ENCODE results near the gene APOLD1.

The APOLD1 gene

DNA sequence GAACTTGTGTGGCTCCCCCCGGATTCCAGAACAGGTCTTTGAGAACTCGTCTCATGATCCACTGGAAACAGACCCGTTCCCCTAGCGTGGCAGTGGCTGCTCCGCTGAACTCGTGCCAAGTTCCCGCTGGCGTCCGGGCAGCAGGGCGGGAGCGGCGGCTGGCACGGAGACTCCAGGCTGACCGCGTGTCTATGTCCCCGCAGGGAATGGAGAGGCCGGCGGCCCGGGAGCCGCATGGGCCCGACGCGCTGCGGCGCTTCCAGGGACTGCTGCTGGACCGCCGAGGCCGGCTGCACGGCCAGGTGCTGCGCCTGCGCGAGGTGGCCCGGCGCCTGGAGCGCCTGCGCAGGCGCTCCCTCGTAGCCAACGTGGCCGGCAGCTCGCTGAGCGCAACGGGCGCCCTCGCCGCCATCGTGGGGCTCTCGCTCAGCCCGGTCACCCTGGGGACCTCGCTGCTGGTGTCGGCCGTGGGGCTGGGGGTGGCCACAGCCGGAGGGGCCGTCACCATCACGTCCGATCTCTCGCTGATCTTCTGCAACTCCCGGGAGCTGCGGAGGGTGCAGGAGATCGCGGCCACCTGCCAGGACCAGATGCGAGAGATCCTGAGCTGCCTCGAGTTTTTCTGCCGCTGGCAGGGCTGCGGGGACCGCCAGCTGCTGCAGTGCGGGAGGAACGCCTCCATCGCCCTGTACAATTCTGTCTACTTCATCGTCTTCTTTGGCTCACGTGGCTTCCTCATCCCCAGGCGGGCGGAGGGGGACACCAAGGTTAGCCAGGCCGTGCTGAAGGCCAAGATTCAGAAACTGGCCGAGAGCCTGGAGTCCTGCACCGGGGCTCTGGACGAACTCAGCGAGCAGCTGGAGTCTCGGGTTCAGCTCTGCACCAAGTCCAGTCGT lies 1.5 kb downstream of the APOLD1 start:
- H3K9me3 ChIP-seq (ENCODE audit: control insufficient read depth, insufficient read depth, low read depth, low read length) = no peaks in the 10 kb centered on the region
- H3K4me3 ChIP-seq (ENCODE audit: low read depth, low read length) = peak overlapping the region; percentile 73
- H3K4me1 ChIP-seq (ENCODE audit: control insufficient read depth, insufficient read depth, low read length) = peaks cover 33% of the 10 kb centered on the region
- peak overlapping the region; percentile 83 for H3K9ac ChIP-seq (ENCODE audit: low read length)
- no peaks in the 10 kb centered on the region for H3K36me3 ChIP-seq (ENCODE audit: control insufficient read depth, insufficient read depth, low read length)
- no peak overlapping the region for H3K27ac ChIP-seq (ENCODE audit: low read depth, low read length)
- H3K27me3 ChIP-seq (ENCODE audit: control insufficient read depth, insufficient read depth, low read length) = peaks cover 35% of the 10 kb centered on the region

DNA sequence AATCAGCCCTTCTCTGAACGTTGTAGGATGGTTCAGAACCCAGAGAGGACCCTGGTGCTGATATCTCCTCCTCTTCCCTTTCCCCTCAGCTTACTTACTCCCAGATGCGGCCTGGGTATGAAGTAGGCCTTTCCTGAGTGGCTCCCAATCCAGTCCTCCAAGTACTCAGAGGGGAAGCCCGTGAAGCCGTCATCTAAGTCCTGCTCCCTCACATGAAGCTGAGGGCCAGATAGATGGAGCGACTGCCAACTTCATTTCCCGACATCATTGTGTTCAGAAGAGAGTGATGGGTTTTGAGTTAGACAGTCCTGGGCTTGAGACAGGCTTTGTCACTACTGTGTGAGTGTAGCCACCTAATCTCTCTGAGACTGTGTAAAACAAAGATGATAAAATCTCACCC lies 2.7 kb downstream of the APOLD1 start:
- no peak overlapping the region for H3K4me3 ChIP-seq (ENCODE audit: low read depth, low read length)
- H3K9ac ChIP-seq (ENCODE audit: low read length) = no peak overlapping the region
- H3K27ac ChIP-seq (ENCODE audit: low read depth, low read length) = no peak overlapping the region

DNA sequence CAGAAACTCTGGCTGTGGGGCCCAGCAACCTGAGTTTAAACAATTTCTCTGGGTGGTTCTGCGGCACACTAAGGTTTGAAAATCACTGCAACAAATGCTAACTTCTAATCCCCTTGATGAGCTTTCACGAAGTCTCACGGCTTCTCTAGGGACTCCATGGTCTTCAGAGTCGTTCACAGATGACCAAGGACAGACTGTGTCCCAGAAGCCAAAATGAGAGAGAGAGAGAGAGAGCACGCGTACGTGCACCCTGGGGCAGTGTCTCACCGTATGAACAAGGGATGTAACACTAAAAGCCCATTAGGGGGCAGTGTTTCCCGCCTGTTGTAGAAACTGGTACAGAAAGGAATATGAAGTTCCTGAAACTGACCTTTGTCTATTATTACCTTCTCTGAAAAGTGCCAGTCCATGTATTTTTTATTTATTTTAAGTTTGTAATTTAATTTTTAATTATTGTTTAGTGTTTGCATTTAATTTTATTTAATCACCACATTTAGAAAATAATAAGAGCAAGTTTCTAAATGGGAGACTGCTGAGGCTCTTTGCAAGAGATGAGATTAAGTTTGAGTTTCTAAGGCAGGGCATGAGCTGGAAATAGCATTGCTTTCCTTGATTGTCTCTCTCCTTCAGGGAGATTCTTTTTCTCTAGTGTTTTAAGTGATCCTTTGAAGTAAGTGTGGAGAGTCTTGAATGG lies 3.4 kb downstream of the APOLD1 start:
- Histone ChIP-seq H3K9me3 (ENCODE audit: control insufficient read depth, insufficient read depth, low read depth, low read length) (no peaks in the 10 kb centered on the region), H3K36me3 (ENCODE audit: control insufficient read depth, insufficient read depth, low read length) (no peaks in the 10 kb centered on the region), H3K4me3 (ENCODE audit: low read depth, low read length) (no peak overlapping the region), H3K27ac (ENCODE audit: low read depth, low read length) (no peak overlapping the region), H3K4me1 (ENCODE audit: control insufficient read depth, insufficient read depth, low read length) (peaks cover 33% of the 10 kb centered on the region), H3K9ac (ENCODE audit: low read length) (no peak overlapping the region), H3K27me3 (ENCODE audit: control insufficient read depth, insufficient read depth, low read length) (peaks cover 35% of the 10 kb centered on the region)

More for the DNA sequence above, 2.7 kb downstream of the APOLD1 start:
- Histone ChIP-seq H3K9me3 (ENCODE audit: control insufficient read depth, insufficient read depth, low read depth, low read length) (no peaks in the 10 kb centered on the region), H3K36me3 (ENCODE audit: control insufficient read depth, insufficient read depth, low read length) (no peaks in the 10 kb centered on the region), H3K4me1 (ENCODE audit: control insufficient read depth, insufficient read depth, low read length) (peaks cover 33% of the 10 kb centered on the region), H3K27me3 (ENCODE audit: control insufficient read depth, insufficient read depth, low read length) (peaks cover 35% of the 10 kb centered on the region)

DNA sequence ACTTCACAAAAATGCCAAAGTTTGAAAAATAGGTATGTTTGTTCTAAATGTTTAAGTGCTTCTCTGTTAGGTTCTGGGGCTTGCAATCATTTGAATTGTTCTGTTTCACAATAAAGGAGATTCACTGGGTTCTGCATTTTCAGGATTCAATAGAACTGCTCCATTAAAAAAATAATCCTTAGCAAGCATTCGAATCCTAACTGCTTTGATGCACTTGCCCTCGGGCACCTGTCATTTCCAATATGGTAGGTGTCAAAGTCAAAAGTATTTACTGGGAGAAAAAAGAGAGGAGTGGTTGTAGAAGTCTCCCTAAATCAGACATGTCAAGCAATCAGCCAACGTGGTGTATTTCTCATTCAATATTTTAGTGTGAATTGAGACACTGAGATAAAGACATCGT lies 5.5 kb downstream of the APOLD1 start:
- Histone ChIP-seq H3K36me3 (ENCODE audit: control insufficient read depth, insufficient read depth, low read length) (no peaks in the 10 kb centered on the region), H3K4me1 (ENCODE audit: control insufficient read depth, insufficient read depth, low read length) (peaks cover 17% of the 10 kb centered on the region), H3K27ac (ENCODE audit: low read depth, low read length) (no peak overlapping the region), H3K4me3 (ENCODE audit: low read depth, low read length) (no peak overlapping the region), H3K9me3 (ENCODE audit: control insufficient read depth, insufficient read depth, low read depth, low read length) (no peaks in the 10 kb centered on the region), H3K27me3 (ENCODE audit: control insufficient read depth, insufficient read depth, low read length) (peaks cover 26% of the 10 kb centered on the region), H3K9ac (ENCODE audit: low read length) (no peak overlapping the region)

DNA sequence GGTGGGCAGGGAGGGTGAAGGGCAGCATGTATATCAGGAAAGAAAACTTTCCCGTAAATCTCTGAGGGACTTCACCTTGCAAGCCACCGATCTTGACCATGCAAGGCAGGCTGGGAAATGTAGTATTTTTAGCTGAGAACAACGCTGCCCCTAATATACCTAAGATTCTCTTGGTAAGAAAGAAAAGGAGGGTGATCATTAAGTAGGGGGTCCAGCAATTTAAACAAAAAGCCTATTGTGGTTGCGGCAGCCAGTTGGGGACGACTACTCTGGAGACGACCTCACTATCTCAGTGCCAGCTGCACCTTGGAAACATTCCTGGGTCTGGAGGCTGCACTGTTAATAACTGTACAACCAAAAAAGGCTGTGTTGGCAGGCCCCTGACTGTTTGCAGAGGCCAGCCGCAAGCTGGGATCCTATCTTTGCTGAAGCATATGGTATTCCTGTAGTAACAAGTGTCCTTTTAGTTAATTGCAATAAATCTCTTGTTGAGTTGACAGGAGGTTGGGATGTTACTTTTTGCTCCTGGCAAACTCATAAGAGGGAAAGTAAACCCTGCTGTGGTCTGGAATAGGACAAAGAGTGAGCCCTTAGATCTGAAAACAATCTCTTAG lies 6.4 kb downstream of the APOLD1 start:
- no peak overlapping the region for H3K4me3 ChIP-seq (ENCODE audit: low read depth, low read length)
- H3K27me3 ChIP-seq (ENCODE audit: control insufficient read depth, insufficient read depth, low read length) = peaks cover 18% of the 10 kb centered on the region
- H3K9ac ChIP-seq (ENCODE audit: low read length) = no peak overlapping the region
- H3K36me3 ChIP-seq (ENCODE audit: control insufficient read depth, insufficient read depth, low read length) = no peaks in the 10 kb centered on the region
- no peaks in the 10 kb centered on the region for H3K9me3 ChIP-seq (ENCODE audit: control insufficient read depth, insufficient read depth, low read depth, low read length)
- no peak overlapping the region for H3K27ac ChIP-seq (ENCODE audit: low read depth, low read length)
- peaks cover 10% of the 10 kb centered on the region for H3K4me1 ChIP-seq (ENCODE audit: control insufficient read depth, insufficient read depth, low read length)

DNA sequence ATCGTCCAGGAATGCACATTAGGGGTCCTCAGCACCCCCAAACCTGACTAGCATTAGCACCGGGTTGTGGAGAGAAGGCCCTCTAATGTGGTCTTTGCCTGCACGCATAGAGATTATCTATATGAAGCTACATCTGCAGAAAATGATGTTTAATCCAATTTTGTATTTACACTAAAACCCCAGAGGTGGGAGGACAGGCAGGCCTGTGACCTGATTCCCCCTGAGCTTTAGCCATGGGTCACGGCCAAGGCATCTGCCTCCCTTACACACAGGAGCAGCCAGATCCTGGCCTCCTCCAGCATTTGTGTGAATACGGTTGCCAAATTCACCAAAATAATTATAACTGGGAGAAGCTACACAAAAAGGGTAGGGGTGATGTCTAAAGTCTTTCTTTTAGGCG lies 7.0 kb downstream of the APOLD1 start:
- H3K36me3 ChIP-seq (ENCODE audit: control insufficient read depth, insufficient read depth, low read length) = no peaks in the 10 kb centered on the region
- H3K9me3 ChIP-seq (ENCODE audit: control insufficient read depth, insufficient read depth, low read depth, low read length) = no peaks in the 10 kb centered on the region
- peaks cover 13% of the 10 kb centered on the region for H3K27me3 ChIP-seq (ENCODE audit: control insufficient read depth, insufficient read depth, low read length)
- H3K4me3 ChIP-seq (ENCODE audit: low read depth, low read length) = no peak overlapping the region
- H3K9ac ChIP-seq (ENCODE audit: low read length) = no peak overlapping the region
- no peak overlapping the region for H3K27ac ChIP-seq (ENCODE audit: low read depth, low read length)
- H3K4me1 ChIP-seq (ENCODE audit: control insufficient read depth, insufficient read depth, low read length) = peaks cover 5% of the 10 kb centered on the region; the same call in 1 of the 2 replicates

DNA sequence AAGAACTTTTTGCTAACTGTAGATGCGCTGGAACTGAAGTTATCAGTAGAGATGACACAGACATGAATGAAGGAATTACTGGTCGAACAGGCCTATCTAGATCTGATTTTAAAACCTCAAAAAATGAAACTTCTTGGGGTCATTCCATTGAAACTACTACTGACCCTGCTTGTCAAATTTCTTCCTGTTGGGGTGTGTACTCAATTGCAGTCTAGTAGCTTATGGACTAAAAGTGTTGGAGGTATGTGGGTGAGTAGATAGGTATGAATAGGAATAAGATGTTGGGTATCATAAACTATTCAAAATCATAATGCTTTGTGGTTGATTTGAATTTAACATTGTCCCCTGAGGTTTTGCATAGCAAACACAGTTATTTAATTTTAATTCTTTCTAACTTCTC lies 9.2 kb downstream of the APOLD1 start:
- no peak overlapping the region for H3K27ac ChIP-seq (ENCODE audit: low read depth, low read length)
- no peaks in the 10 kb centered on the region for H3K9me3 ChIP-seq (ENCODE audit: control insufficient read depth, insufficient read depth, low read depth, low read length)
- no peaks in the 10 kb centered on the region; the same call in 1 of the 2 replicates for H3K4me1 ChIP-seq (ENCODE audit: control insufficient read depth, insufficient read depth, low read length)

DNA sequence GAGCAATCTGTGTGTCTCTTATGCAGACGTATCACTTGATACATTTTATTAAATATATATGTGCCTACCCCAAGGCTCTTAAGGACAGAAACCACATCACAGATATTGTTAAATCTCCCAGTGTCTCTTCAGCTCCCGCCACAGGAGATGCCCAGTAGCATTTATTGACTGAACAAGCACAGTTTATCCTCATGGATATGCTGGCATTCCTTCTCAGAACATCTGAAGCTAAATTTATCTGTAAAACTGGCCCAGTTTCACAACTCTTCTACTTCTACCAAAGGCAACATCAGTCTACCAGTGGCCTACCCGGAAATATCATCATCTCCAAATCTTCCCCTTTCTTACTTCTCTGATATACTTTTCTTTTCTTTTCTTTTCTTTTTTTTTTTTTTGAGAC lies 10.7 kb downstream of the APOLD1 start:
- Histone ChIP-seq H3K36me3 (ENCODE audit: control insufficient read depth, insufficient read depth, low read length) (no peaks in the 10 kb centered on the region), H3K9ac (ENCODE audit: low read length) (no peak overlapping the region), H3K27me3 (ENCODE audit: control insufficient read depth, insufficient read depth, low read length) (no peaks in the 10 kb centered on the region), H3K4me3 (ENCODE audit: low read depth, low read length) (no peak overlapping the region), H3K4me1 (ENCODE audit: control insufficient read depth, insufficient read depth, low read length) (no peaks in the 10 kb centered on the region; the same call in 1 of the 2 replicates), H3K27ac (ENCODE audit: low read depth, low read length) (no peak overlapping the region), H3K9me3 (ENCODE audit: control insufficient read depth, insufficient read depth, low read depth, low read length) (no peaks in the 10 kb centered on the region)

More for the DNA sequence above, 9.2 kb downstream of the APOLD1 start:
- Histone ChIP-seq H3K4me3 (ENCODE audit: low read depth, low read length) (no peak overlapping the region), H3K36me3 (ENCODE audit: control insufficient read depth, insufficient read depth, low read length) (no peaks in the 10 kb centered on the region), H3K9ac (ENCODE audit: low read length) (no peak overlapping the region), H3K27me3 (ENCODE audit: control insufficient read depth, insufficient read depth, low read length) (no peaks in the 10 kb centered on the region)

DNA sequence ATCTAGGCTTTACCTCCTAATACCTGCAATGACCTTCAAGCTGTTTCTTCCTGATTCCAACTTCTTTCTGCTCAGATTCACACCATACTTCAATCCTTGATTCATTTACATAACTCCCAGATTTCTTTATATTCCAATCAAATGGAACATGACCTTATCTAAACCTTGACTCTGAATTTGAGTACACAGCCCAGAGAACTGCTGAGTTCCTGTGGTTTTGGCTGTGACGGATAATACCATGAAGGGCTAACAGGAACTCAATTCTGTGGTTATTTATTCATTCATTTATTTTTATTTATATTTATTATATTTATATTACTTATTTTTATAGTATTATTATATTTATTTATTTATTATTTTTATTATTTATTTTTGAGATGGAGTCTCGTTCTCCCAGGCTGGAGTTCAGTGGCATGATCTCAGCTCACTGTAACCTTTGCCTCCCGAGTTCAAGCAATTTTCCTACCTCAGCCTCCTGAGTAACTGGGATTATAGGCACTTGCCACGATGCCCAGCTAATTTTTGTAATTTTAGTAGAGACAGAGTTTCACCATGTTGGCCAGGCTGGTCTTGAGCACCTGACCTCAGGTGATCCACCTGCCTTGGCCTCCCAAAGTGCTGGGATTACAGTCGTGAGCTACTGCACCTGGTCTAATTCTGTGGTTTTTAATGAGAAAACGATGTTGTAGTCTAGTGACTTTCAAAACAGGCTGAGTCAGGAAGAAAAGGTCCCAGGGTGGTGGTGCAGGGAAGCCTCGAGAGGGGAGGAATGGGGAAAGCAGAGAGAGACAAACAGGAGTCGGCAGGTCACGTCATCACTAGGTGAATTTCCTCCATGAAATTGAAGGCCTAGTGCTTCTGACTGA lies 11.7 kb downstream of the APOLD1 start:
- Histone ChIP-seq H3K36me3 (ENCODE audit: control insufficient read depth, insufficient read depth, low read length) (no peaks in the 10 kb centered on the region), H3K27me3 (ENCODE audit: control insufficient read depth, insufficient read depth, low read length) (no peaks in the 10 kb centered on the region), H3K9ac (ENCODE audit: low read length) (no peak overlapping the region), H3K9me3 (ENCODE audit: control insufficient read depth, insufficient read depth, low read depth, low read length) (no peaks in the 10 kb centered on the region), H3K27ac (ENCODE audit: low read depth, low read length) (no peak overlapping the region), H3K4me3 (ENCODE audit: low read depth, low read length) (no peak overlapping the region), H3K4me1 (ENCODE audit: control insufficient read depth, insufficient read depth, low read length) (no peaks in the 10 kb centered on the region; the same call in 1 of the 2 replicates)

DNA sequence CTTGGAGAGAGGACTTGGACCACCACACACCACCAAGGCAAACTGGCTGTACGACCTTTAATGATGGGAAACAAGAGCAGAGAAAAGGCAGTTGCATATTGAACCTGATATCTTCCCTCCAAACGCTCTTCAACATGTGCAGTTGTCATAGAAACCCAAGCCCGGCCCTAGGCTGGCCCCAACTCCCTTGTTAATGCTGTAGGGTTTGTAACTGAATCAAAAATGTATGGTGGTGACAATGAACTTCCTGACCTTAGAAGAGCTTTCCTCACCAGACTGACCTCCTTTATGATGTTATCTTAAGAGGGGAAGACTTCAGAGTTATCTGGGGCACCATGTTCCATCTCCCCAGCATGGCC lies 12.3 kb downstream of the APOLD1 start:
- no peaks in the 10 kb centered on the region for H3K36me3 ChIP-seq (ENCODE audit: control insufficient read depth, insufficient read depth, low read length)
- H3K9me3 ChIP-seq (ENCODE audit: control insufficient read depth, insufficient read depth, low read depth, low read length) = no peaks in the 10 kb centered on the region
- H3K9ac ChIP-seq (ENCODE audit: low read length) = no peak overlapping the region
- H3K27ac ChIP-seq (ENCODE audit: low read depth, low read length) = no peak overlapping the region
- H3K27me3 ChIP-seq (ENCODE audit: control insufficient read depth, insufficient read depth, low read length) = no peaks in the 10 kb centered on the region
- H3K4me3 ChIP-seq (ENCODE audit: low read depth, low read length) = no peak overlapping the region
- no peaks in the 10 kb centered on the region; the same call in 1 of the 2 replicates for H3K4me1 ChIP-seq (ENCODE audit: control insufficient read depth, insufficient read depth, low read length)
